Neural progenitor cell (in vitro differentiated cells): ENCODE results near the gene WDHD1.

Experiments used
- EZH2 ChIP-seq: fragments of 200-600 bp; sonication (generic); IDR thresholded peaks from 2 replicates; pipeline ENCODE4 v1.6.1; 2017; ENCODE audit warnings: antibody characterized with exemption, mild to moderate bottlenecking, moderate library complexity
- TF ChIP-seq, protein P1 (sequence below): fragments of 200-600 bp; sonication (generic); IDR thresholded peaks from 2 replicates; pipeline ENCODE4 v1.5.1; 2017; ENCODE audit warnings: antibody characterized with exemption, mild to moderate bottlenecking

DNA sequence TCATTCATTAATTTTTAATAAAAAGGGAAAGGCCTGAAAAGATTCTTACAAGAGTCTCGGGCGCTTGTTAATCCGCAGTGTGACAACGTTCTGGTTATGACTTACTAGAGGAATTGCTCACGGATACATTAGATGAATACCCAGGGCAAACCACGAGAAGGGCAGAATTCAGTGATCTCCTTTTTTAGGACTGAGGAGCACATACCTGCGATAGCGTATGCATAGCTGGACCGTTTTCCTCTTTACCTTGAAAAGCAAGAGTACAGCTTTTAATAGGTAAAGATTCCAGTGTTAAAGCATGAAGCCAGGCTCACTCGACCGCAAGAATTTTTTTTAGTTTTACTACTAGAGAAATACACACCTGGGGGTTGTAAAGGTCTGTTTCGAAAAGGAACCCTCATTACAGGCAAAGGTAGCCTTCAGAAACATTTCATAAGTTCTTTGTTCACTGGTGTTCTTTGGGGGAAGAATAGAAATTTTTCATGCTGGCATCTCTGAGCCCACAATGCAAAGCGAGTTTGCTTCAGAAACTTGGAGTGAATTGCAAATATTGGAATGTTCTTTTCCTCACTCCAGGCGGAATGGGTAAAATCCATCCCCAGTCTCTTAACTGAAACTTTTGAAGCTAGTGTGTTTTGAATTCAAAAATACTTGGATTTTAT lies 25.5 kb upstream of the WDHD1 start:
- TF ChIP-seq EZH2, result no peak
- TF ChIP-seq, protein P1, sequence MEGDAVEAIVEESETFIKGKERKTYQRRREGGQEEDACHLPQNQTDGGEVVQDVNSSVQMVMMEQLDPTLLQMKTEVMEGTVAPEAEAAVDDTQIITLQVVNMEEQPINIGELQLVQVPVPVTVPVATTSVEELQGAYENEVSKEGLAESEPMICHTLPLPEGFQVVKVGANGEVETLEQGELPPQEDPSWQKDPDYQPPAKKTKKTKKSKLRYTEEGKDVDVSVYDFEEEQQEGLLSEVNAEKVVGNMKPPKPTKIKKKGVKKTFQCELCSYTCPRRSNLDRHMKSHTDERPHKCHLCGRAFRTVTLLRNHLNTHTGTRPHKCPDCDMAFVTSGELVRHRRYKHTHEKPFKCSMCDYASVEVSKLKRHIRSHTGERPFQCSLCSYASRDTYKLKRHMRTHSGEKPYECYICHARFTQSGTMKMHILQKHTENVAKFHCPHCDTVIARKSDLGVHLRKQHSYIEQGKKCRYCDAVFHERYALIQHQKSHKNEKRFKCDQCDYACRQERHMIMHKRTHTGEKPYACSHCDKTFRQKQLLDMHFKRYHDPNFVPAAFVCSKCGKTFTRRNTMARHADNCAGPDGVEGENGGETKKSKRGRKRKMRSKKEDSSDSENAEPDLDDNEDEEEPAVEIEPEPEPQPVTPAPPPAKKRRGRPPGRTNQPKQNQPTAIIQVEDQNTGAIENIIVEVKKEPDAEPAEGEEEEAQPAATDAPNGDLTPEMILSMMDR, result no peak
